GM12878 (cell line): ENCODE results near the gene CKMT2. TPM values are rescaled to one million over a fixed set of nuclear protein-coding genes. Genes with fewer than 3 reads are reported as not detected.

ENCODE experiments used
- ATAC-seq: fragments of 200-7000 bp; cut with Tn5 transposase; 3 replicates; pipeline ENCODE4 v1.9.1; 2020; ENCODE audit warnings: mild to moderate bottlenecking, moderate library complexity
- BruUV-seq: library from RNA; stranded (reverse); fragments of 400-500 nt; replicated peaks from 2 replicates; lab custom pipeline; 2021; lab: Mats Ljungman, UMichigan
- CTCF ChIA-PET: fragments of 300-600 bp; sonication (Branson Sonifier 250); formaldehyde crosslinking; extraction: SDS; loops from one replicate; lab custom pipeline; 2021; ENCODE audit warnings: inconsistent platforms; lab: Yijun Ruan, JAX
- POLR2A ChIA-PET: fragments of 350-600 bp; formaldehyde crosslinking; extraction: SDS; loops from one replicate; lab custom pipeline; 2021; ENCODE audit warnings: inconsistent platforms; lab: Charles Lee
- RAD21 ChIA-PET: fragments of 300-600 bp; sonication (Branson Sonifier 250); formaldehyde crosslinking; loops from one replicate; lab custom pipeline; 2023; ENCODE audit warnings: antibody characterized with exemption; ENCODE audit not compliant: unreplicated experiment; lab: Charles Lee
- SMC1A ChIA-PET: fragments of 300-600 bp; sonication (Branson Sonifier 250); formaldehyde crosslinking; loops from one replicate; lab custom pipeline; 2023; ENCODE audit not compliant: unreplicated experiment, uncharacterized antibody; lab: Charles Lee
- DNase-seq: peaks from one replicate; pipeline ENCODE4 v3.0.0-alpha.2; 2011; ENCODE audit warnings: low read depth, low spot score
- FAIRE-seq: peaks from 3 replicates; lab custom pipeline; 2011; peaks lifted over from hg19 to GRCh38; lab: Jason Lieb, UNC
- H2AFZ ChIP-seq: 2 replicates; pipeline ENCODE4 v1.6.0; 2011; ENCODE audit warnings: low read depth, low read length, control low read depth; ENCODE audit not compliant: control insufficient read depth
- H3K27ac ChIP-seq: 2 replicates; pipeline ENCODE4 v1.5.1; 2011; ENCODE audit warnings: control low read depth; ENCODE audit not compliant: control insufficient read depth, insufficient read depth
- H3K27me3 ChIP-seq, 2 experiments: replicated peaks in 1 of 2; 2 replicates each; pipeline versions ENCODE4 v1.6.0 to v1.6.1; 2011; ENCODE audit warnings: low read length in 1 of 2; ENCODE audit not compliant: control insufficient read depth in 2 of 2, insufficient read depth in 2 of 2
- H3K36me3 ChIP-seq, 2 experiments: 2 replicates each; pipeline ENCODE4 v1.5.1; 2011; ENCODE audit warnings: low read length in 1 of 2; ENCODE audit not compliant: control insufficient read depth in 2 of 2, insufficient read depth in 2 of 2
- H3K4me1 ChIP-seq: 2 replicates; pipeline ENCODE4 v1.6.1; 2011; ENCODE audit warnings: mild to moderate bottlenecking, low read length, moderate library complexity, mixed read lengths; ENCODE audit not compliant: control insufficient read depth, insufficient read depth
- H3K4me2 ChIP-seq: 2 replicates; pipeline ENCODE4 v1.6.0; 2011; ENCODE audit warnings: control low read depth; ENCODE audit not compliant: control insufficient read depth, insufficient read depth
- H3K4me3 ChIP-seq: fragments of 200-600 bp; sonication (generic); 2 replicates; pipeline ENCODE4 v1.5.1; 2016
- H3K79me2 ChIP-seq: 2 replicates; pipeline ENCODE4 v1.6.0; 2011; ENCODE audit warnings: low read length; ENCODE audit not compliant: control insufficient read depth, insufficient read depth
- H3K9ac ChIP-seq: 2 replicates; pipeline ENCODE4 v1.8.0; 2011; ENCODE audit warnings: low read length, control low read depth, mixed read lengths; ENCODE audit not compliant: control insufficient read depth, insufficient read depth
- H3K9me3 ChIP-seq: replicated peaks from 3 replicates; pipeline ENCODE4 v1.5.1; 2011; ENCODE audit warnings: mild to moderate bottlenecking, low read length; ENCODE audit not compliant: control insufficient read depth, insufficient read depth
- H4K20me1 ChIP-seq: 2 replicates; pipeline ENCODE4 v1.6.0; 2011; ENCODE audit not compliant: control insufficient read depth, insufficient read depth
- BCL11A ChIP-seq: IDR thresholded peaks from 2 replicates; pipeline ENCODE4 v1.6.1; 2011; ENCODE audit warnings: low read depth, low read length
- CBX3 ChIP-seq: fragments of 200-600 bp; sonication (generic); IDR thresholded peaks from 2 replicates; pipeline ENCODE4 v1.6.1; 2016; ENCODE audit warnings: low read depth, borderline replicate concordance
- CHD4 ChIP-seq: fragments of 200-600 bp; sonication (generic); IDR thresholded peaks from 2 replicates; pipeline ENCODE4 v1.6.1; 2016; ENCODE audit warnings: mild to moderate bottlenecking
- HCFC1 ChIP-seq: fragments of 150-350 bp; IDR thresholded peaks from 2 replicates; pipeline ENCODE4 v1.6.1; 2014; ENCODE audit warnings: low read length
- MLLT1 ChIP-seq: fragments of 450-650 bp; IDR thresholded peaks from 2 replicates; pipeline ENCODE4 v1.6.1; 2016; ENCODE audit warnings: mild to moderate bottlenecking
- MYB ChIP-seq: fragments of 150-350 bp; IDR thresholded peaks from 2 replicates; pipeline ENCODE4 v1.6.1; 2014; ENCODE audit warnings: mild to moderate bottlenecking, low read depth, low read length, borderline replicate concordance
- PRDM15 ChIP-seq: fragments of 450-650 bp; formaldehyde crosslinking; IDR thresholded peaks from 2 replicates; pipeline ENCODE4 v1.4.0; 2020; ENCODE audit warnings: mild to moderate bottlenecking, moderate library complexity
- RBBP5 ChIP-seq: fragments of 200-600 bp; sonication (generic); conservative IDR thresholded peaks from 2 replicates; pipeline ENCODE4 v1.6.1; 2016
- SMAD5 ChIP-seq: IDR thresholded peaks from 2 replicates; pipeline ENCODE4 v1.6.1; 2016; ENCODE audit warnings: antibody characterized with exemption, low read depth
- TCF7 ChIP-seq: IDR thresholded peaks from 2 replicates; pipeline ENCODE4 v1.6.1; 2014; ENCODE audit warnings: antibody characterized with exemption, borderline replicate concordance
- ZNF217 ChIP-seq: fragments of 450-650 bp; IDR thresholded peaks from 2 replicates; pipeline ENCODE4 v1.6.1; 2017; ENCODE audit warnings: antibody characterized with exemption, mild to moderate bottlenecking
- ZNF274 ChIP-seq: IDR thresholded peaks from one replicate; pipeline ENCODE4 v1.8.0; 2011; ENCODE audit not compliant: insufficient read length, insufficient read depth
- ZNF592 ChIP-seq: fragments of 450-650 bp; IDR thresholded peaks from 2 replicates; pipeline ENCODE4 v1.6.1; 2017; ENCODE audit warnings: mild to moderate bottlenecking, moderate library complexity
- WGBS: methylation state at CpG from one replicate; pipeline ENCODE4 v1.1.6; 2016; ENCODE audit warnings: low lambda C conversion rate; ENCODE audit not compliant: insufficient replicate concordance, insufficient coverage; ENCODE audit errors: missing lambda C conversion rate; 5-methylcytosine and 5-hydroxymethylcytosine counted together
- in situ Hi-C: fragments of 300-500 bp; cut with MboI; formaldehyde crosslinking; loops from 9 replicates; pipeline ENCODE4 v1.14.3; 2018; ENCODE audit warnings: mixed read lengths
- intact Hi-C: fragments of 100-400 bp; cut with micrococcal nuclease; formaldehyde crosslinking; loops from one replicate; pipeline ENCODE4 v1.14.2; 2022; ENCODE audit not compliant: unreplicated experiment
- polyA plus RNA-seq, 11 experiments: library from polyadenylated mRNA; depleted of rRNA in 4 of 11; unstranded in 6 of 11; stranded (reverse) in 5 of 11; fragments of >200 nt; fragmentation: Nextera tagmentation in 4 of 11; fragmentation: Illumina TruSeq in 1 of 11; extraction: Ambion mirVana in 4 of 11; extraction: Trizol in 1 of 11; gene quantifications; 1 replicate in 1 of 11; 2 replicates in 10 of 11; pipeline versions ENCODE4 v1.2.1 to v1.2.3, GENCODE V29; 2011 to 2016; ENCODE audit warnings: inconsistent platforms in 2 of 11, missing spikeins in 2 of 11, low read depth in 1 of 11
- total RNA-seq, 4 experiments: library from RNA; depleted of rRNA in 3 of 4; stranded (reverse); fragments of >200 nt in 3 of 4; fragmentation: Illumina TruSeq in 1 of 4; extraction: Trizol in 1 of 4; gene quantifications; 2 replicates each; pipeline versions ENCODE4 v1.2.1 to v1.2.3, GENCODE V29; 2013 to 2021

The CKMT2 gene
- total and polyA plus RNA-seq, 10 of the 15 experiments (the other 5 are each of a cell fraction or from before 2014, with no cell fraction given): 0.70 to 1.2 TPM; not detected in 8

GRCh38 chr5:81290146-81290545, 57.0 kb downstream of the CKMT2 start (continued):
- TF ChIP-seq MLLT1 (no peak), HCFC1 (no peak), ZNF217 (no peak), CHD4 (no peak), TCF7 (no peak)

GRCh38 chr5:81292130-81292529, 59.0 kb downstream of the CKMT2 start:
- SMC1A ChIA-PET: interaction anchor here (1.1 to 1.2 kb wide), 2 partner anchors 9 to 34 kb away, joined by 3 read pairs; no protein-coding TSS in a partner anchor
- 2% methylated on average over 2 of the region's 2 CpGs for whole genome bisulfite sequencing

More at GRCh38 chr5:81292130-81292529, 59.0 kb downstream of the CKMT2 start:
- Histone ChIP-seq H3K27ac (no peak overlapping the region), H3K36me3 (no peaks in the 10 kb centered on the region), H3K4me3 (no peak overlapping the region), H3K9me3 (peaks cover 10% of the 10 kb centered on the region), H3K9ac (no peak overlapping the region), H3K4me2 (no peak overlapping the region), H3K4me1 (peaks cover 12% of the 10 kb centered on the region), H2AFZ (no peak overlapping the region), H3K79me2 (no peaks in the 10 kb centered on the region), H3K27me3 (no peaks in the 10 kb centered on the region), H4K20me1 (no peaks in the 10 kb centered on the region)
- ChIA-PET POLR2A (no interaction called here), CTCF (interaction anchor here (0.5 to 1.7 kb wide), 3 partner anchors 8 to 54 kb away, joined by 3 to 4 read pairs (median 4); no protein-coding TSS in a partner anchor), RAD21 (no interaction called here)
- no TSS peak for BruUV-seq
- FAIRE-seq (no peak), ATAC-seq (no peak), DNase-seq (no peak)
- in situ Hi-C loops (no loop called here), intact Hi-C loops (no loop called here)
- TF ChIP-seq PRDM15 (CRISPR knock-in tag) (no peak), MYB (no peak), ZNF592 (no peak), RBBP5 (no peak), CBX3 (no peak), SMAD5 (no peak), ZNF274 (no peak), BCL11A (no peak)
